ENCODE measurements around the gene NT5C.

Gene NT5C

DNA sequence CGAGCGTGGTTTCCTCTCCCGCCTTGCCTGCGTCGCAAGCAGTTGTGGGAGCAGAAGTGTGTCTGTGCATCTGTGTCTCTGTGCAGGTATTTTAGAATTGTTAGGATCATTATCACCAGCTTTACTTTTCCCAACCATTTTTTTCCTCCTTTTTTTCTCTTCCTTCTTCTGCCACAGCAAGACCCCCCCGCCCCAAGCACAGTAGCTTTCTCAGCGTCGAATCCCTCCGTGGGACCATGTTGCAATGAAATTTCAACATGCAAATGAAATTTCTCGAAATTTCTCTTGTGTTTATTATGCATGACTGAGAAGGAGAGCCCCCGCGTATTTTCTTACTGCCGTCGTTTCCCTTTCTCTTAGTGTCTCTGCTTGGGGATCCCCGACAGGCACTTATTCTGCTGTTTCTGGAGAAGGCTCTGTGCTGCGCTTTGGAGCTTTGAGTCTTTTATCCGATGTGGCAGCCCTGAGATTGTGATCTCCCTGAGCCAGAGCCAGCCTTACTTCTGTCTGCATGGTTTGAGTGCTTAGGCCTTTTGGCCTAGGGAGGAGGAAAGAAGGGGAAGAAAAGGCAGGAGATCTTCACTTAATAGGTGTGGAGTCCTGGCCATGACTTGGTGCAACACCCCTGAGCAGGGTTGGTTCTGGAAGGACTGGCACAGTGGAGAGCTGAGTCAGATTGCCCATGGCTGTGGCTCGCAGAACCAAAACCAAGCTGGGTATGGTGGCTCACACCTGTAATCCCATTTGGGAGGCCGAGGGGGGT lies 16.8 kb downstream of the NT5C start:
- DNase-seq: no peak

DNA sequence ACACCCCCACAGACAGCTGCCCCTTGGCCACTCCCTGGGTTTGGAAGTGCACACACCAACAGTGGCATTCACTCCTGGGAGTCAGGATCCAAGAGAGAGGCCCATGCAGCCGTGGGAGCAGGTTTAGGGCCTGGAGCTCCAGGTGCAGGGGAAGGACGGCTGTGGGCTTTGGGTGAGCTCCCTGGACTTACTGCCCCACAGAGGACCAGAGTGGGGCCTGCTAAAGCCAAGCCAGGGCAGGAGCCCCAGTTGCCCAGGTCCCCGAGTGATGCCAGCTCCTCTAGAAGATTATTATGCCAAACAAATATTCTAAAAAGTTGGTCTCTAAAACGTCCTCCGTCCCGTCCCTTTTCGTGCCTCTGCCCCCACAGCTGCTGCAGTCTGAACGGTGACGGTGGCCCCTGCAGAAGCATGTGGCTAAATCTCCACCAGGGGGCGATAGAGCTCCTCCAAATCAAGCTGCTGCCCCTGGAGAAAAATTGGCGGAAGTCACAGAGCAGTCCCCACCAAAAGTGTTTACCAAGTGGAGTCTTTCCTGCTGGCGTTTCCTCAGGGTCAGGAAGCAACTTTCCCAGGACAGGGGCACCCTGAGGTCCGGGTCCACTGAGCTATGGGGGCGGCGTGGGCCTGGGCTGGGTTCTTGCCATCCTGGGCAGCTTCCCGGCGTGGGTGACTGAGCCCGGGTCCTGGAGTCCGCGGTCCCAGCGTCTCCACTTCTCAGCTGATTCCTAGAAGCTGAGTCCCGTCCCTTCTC lies 17.6 kb downstream of the NT5C start:
- DNase-seq: no peak

DNA sequence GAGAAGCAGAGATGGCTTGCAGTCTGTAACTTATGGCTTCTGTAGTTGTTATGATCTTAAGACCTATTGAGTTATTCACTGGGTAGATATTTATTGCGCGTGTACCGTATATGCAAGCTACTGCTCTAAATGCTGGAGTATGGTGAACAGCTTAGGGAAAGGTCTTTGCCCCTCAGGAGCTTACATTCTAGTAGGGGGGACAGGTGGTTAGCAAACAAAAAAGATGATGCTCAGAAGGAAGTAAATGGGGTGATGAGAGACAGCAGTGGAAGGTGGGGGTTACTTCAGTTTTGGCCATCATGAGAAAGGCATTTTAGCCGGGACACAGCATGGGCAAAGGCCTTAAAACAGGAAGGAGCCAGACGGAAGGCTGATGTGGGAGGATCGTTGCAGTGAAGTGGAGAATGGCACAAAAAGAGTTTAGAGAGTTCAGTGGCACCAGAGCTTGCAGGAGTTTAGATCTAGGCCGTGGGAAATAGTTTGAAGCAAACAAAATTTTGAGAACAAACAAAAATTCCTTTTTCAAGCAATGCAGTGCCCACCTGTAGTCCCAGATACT lies 19.7 kb downstream of the NT5C start:
- no peak for DNase-seq

DNA sequence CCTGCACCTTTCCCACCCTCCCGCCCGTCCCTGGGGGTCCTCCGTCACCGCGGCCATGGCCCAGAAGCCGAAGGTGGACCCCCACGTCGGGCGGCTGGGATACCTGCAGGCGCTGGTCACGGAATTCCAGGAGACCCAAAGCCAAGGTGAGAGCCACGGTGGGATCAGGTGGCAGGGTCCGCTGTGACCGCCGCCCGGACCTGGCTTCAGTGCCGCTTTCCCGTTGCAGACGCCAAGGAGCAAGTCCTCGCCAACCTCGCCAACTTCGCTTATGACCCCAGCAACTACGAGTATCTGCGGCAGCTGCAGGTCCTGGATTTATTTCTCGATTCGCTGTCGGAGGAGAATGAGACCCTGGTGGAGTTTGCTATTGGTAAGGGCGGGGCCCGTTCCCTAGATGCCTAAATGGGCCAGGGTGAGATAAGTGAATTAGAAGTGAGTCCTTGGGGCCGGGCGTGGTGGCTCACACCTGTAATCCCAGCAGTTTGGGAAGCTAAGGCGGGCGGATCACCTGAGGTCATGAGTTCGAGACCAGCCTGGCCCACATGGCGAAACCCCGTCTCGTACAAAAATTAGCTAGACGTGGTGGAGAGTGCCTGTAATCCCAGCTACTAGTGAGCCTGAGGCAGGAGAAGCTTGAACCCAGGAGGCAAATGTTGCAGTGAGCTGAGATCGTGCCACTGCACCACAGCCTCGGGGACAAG lies 21.2 kb downstream of the NT5C start:
- DNase-seq: no peak

DNA sequence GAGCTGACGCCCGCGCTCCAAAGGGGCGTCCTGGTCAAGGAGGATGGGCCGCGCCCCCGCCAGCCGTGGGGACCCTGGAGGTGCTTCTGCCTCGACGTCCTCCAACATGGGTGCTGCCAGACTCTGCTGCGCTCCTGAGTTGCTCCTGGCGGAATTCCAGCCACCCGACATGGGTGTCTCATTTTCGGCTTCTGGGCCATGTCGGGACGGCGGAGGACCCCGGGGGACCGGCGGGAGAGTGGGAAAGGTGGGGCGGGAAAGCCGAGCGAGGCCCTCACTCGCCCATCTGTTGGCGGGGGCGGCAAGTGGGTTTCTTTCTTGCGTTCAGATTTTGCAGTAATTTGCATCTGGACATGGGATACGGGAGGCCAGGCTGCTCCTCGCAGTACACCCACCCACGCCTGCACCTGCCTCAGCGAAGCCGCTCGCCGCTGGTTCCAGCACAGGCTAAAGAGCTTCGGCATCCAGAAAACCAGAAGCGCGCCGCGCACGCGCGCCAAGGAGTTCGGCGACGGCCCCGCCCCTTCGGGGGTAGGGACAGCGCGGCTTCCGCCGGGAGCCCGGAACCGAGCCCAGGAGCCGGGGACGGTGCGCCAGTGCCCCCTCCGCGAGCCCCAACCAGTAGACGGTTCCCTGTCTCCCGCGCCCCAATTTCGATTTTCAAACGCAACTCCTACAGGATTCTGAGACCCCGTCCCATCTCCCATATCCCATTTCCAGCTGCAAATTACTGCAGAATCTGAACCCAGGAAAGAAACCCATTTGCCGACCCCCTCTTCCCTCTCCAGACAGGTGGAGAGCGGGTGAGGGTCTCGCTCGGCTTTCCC lies 21.9 kb downstream of the NT5C start, which contains the start of gene ARMC7:
Gene ARMC7, plus strand, starts transcription at position 563 of the 827 bp plus-strand sequence. CDS start 320 bp downstream, outside the sequence.
- DNase-seq: peak; percentile 85

DNA sequence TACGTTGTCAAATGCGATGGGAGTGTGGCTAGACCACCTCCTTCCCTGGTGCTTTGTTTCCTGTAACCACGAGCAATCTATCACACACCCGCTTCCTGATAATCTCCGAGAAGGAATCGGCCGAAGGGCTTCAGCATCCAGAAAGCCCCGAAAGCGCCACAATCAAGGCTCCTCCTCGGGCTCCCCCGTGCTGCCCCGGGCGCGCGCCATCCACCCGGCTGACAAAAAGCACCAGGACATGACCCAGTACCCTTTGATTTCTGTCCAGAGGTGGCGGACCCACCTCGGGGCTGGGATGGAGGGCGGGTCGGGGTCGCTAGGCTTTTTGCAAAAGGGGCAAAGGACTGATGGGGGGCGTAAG lies 22.5 kb downstream of the NT5C start:
- DNase-seq: no peak

DNA sequence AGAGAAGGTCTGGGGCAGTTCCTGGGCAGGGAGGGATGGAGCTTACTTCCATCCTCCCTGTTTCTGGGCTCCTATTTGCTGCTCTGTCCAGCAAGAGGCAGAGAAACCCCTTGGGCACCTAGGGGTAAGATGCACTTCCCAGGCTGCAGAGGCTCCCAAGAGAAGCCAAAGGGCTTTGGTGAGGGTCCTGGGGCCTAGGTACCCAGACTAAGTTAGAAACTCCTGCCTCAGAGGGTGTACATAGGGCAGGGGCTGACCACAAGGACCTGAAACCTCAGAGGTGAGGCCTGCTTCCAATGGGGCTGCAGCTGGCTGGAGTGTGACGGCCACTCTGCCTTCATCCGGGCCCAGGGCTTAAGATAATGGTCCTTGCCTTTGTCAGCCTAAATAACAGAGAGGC lies 23.3 kb downstream of the NT5C start:
- no peak for DNase-seq

DNA sequence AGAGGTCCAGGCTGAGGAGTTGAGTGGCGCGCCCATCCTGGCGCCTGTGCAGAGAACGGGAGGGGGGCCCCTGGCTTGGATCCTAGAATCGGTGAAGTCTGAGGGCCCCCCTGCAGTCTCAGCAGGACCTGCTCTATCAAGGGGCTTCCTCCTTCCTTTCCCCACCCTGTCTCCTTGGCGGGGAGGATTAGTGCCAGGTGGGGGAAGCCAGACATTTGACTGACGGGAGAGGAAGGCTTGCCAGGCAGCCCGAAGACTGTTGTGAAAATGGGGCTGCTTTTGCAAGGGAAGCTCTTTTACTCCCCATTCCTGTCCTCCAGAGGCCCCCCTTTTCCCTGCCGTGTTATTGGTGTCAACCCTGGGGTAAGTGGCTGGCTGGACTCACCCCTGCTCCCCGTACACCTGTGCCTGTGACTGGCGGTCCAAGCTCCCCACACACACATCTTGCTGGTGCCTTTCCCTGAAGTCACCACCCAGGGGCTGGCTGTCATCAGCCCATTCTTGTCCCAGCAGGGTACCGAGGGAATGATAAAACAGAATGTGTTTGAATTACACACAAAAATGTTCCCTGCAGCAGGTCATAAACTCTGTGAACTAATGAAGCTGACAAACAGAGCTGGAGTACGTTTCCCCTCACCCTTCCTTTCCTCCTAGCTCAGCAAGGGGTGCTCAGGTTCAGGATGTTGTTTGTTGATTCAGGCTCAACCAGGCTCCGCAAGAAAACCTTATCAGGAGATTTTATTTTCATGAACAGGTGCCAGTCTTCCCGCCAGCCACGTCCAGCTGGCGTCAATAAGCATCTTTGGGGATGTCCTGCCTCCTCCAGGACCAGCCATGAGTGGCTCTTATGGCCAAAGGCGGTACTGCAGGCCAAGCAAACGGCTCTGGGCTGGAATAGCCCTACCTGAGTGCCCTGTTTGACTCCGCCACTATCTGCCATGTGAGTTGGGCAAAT lies 26.1 kb downstream of the NT5C start:
- DNase-seq: no peak

DNA sequence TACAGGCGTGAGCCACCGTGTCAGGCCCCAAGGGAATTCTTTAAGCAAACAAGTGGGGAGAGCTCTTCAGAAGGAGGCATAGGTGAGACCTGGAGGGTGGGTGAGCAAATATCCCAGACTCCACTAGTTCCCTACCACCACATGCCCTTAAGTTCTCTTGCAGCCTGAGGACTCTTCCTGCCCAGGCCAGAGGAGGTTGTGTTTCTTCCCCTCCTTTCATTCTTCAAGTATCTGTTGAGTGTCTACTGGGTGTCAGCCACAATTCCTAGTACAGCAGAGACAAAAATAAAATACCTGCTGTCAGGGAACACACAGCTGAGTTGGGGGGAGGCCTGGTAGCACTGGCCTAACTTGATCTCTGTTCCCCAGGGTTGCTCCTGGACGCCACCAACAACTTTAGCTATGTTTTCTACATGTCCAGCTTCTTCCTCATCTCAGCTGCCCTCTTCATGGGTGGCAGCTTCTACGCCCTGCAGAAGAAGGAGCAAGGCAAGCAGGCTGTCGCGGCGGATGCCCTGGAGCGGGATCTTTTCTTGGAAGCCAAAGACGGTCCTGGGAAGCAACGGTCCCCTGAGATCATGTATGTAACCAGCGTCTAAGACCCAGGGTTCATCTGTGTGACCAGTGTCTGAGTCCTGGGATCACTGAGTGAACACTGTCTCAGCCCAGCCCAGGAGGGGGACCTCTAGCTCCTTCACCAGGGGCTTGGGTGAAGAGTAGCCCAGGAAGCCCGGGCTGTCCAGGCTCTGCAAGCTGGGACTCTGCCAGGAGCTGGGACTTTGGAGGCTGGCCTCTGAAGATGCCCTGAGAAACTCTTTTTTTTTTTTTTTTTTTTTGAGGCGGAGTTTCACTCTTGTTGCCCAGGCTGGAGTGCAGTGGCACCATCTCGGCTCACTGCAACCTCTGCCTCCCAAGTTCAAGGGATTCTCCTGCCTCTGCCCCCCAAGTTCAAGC lies 27.7 kb downstream of the NT5C start:
- no peak for DNase-seq

DNA sequence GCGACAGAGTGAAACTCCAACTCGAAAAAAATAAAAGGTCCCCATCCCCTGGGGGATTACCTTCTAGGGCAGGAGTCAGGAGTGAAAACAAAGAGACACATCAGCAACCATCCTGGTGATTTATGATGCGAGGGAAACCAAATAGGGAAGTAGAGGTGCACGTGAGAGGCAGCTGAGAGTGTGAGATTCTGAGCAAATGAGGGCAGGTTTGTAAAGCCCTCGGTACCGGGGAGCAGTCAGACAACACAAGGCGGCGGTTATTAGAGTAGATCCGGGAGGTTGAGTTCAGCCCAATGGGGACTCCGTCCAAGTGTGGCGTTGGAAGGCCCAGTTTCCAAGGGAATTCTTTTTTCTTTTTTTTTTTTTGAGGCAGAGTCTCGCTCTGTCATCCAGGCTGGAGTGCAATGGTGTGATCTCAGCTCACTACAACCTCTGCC lies 29.1 kb downstream of the NT5C start:
- no peak for DNase-seq

DNA sequence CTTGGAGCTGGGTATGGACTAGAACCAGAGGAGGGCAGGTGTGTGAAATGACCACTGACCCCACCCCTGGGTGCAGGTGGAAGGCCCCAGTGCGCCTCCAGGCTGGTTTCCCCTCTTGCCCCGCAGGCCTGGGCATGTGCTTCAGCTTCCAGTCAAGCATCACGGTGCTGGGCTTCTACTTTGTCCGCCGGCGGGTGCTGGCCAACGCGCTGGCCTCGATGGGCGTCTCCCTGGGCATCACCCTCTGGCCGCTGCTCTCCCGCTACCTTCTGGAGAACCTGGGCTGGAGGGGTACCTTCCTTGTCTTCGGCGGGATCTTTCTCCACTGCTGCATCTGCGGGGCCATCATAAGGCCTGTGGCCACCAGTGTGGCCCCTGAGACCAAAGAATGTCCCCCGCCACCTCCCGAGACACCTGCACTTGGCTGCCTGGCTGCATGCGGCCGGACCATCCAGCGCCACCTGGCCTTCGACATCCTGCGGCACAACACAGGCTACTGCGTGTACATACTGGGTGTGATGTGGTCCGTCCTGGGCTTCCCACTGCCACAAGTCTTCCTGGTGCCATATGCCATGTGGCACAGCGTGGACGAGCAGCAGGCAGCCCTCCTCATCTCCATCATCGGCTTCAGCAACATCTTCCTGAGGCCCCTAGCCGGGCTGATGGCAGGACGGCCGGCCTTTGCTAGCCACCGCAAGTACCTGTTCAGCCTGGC lies 31.5 kb downstream of the NT5C start:
- no peak for DNase-seq

DNA sequence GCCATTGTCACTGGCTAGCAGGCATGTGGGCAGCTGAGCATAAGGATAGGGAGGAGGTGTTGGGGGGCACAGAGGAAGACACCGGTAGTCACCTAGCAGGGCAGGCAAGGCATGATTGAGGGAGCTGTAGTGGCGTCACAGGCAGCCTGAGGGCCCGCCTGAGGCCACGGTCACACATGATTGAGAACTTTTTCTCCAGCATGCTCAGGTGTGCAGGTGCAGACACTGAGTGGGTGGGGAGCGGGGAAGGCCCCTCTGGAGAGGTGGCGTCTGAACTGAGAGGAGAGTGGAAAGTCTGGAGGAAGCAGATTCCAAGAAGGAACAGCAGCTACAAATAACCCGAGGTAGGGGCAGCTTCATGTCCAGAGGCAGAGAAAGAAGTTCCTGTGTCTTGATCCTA lies 32.7 kb downstream of the NT5C start:
- DNase-seq: no peak

DNA sequence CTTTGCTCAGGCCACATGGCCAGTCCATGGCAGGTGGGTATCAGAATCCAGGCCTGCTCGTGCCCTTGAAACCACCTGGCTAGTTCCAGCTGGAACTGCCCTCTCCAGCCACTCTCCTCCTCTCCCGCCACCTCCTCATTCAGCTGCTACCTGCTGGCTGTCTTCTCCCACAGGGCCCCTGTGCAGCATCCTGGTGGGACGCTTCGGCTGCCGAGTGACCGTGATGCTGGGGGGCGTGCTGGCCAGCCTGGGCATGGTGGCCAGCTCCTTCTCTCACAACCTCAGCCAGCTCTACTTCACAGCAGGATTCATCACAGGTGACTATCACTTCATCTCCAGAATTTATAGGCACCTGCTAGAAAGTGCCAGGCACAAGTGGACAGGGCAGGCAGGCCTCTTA lies 33.7 kb downstream of the NT5C start:
- DNase-seq: no peak

DNA sequence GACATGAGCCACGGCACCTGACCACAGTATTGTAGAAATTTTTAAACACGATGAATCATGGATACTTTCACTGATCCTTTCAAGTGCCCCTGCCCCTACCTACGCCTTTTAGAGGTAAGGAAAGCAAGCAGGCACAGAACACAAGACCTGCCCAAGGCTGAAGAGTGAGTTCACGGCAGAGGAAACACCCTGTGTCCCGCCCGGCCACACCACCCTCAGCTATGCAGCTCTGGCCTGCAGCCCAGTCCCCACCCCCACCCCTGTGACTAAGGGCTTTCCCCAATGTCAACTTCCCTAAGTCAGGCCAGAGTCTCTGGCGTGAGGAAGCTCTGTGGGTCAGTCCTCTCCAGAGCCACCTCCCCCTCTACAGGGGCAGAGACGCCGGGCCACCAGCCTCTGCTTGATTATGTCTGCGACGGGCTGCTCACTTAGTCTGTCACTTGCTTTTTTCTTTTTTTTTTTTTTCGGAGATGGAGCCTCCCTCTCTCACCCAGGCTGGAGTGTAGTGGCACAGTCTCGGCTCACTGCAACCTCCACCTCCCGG lies 35.4 kb downstream of the NT5C start:
- no peak for DNase-seq

DNA sequence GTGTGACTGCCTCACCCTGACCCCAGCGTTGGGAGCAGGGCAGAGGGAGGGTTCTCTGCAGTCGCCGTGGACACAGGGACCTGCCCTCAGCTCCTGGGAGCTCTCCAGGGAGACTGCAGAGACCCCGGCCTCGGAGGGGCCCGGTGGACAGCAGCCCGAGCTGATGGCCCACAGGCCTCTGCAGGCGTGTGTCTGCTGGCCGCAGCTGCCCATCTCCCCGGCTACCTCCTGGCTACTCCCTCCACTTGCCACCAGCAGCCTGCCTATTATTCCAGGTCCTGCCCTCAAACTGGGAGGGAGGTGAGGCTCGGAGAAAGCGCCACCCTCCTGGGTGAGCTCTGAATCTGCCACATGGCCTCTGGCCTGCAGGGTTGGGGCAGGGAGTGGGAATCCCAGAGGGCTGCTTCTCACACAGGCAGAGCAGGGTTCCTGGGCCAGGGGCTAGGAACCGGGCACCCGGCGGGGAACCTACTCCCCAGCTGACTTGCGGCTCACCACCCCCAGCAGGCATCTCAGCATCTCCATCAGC lies 36.6 kb downstream of the NT5C start:
- DNase-seq: no peak

DNA sequence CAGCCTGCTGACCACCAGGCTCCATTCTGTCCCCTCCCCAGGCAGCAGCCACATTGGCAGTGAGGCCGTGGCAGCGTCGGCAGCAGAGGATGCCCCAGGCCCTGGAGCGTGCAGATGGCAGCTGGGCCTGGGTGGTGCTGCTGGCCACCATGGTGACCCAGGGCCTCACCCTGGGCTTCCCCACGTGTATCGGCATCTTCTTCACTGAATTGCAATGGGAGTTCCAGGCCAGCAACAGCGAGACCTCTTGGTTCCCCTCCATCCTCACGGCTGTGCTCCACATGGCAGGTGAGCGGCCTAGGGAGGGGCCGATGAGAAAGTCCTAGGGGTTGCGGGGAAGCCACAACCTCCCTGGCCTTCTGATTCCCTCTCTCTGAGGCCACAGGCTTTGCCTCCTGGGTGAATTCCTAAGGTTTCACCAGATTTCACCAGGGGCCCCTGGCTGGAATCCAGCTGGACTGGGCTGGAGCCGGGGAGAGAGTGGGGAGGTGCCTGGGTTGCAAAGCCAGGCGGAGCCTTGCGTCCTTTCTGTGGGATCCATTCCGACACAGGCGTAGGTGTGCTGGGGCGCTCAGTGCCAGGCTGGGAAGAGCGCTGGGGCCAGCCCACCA lies 37.9 kb downstream of the NT5C start:
- no peak for DNase-seq

DNA sequence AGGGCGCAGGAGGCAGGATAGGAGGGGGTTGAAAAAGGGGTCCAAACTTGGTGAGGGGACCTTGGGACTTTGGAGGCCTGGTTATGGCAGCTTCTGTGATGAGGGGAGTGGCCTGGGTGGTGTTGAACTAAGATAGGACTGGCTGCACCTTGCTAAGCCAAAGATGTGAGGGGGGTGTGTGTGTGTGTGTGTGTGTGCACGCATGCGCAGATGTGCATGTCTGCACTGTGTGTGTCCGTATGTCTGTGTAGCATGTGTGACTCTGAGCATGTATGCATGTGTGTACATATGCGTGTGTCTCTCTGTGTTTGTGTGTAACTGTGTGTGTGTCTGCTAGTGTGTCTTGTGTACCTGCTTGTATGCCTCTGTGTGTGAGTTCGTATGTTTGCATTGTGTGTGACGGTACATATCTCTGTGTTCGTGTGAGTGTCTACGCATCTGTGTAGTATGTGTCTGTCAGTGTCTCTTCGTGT lies 39.7 kb downstream of the NT5C start:
- no peak for DNase-seq

Measured in activated gamma-delta T cell (primary cell).